HL-60 (cell line): Measurements from ENCODE around the gene KIF1B.
"Not testable (repeated sequence)": the region's sequence is repeated elsewhere in the genome, so short reads cannot be mapped to it uniquely, and the experiment has no call there.

Experiments used
- DNase-seq, 2 experiments: peaks; one replicate each; pipeline ENCODE4 v3.0.0-alpha.2; 2010 to 2020; ENCODE audit warnings: low read depth in 1 of 2, low spot score in 1 of 2
- H3K27ac ChIP-seq: fragments of 250-450 bp; sonication (Bioruptor Pico); replicated peaks from 2 replicates; pipeline ENCODE4 v1.5.1; 2020; ENCODE audit warnings: mild to moderate bottlenecking, moderate library complexity
- H3K27me3 ChIP-seq: fragments of 250-450 bp; sonication (Bioruptor Pico); 2 replicates; pipeline ENCODE4 v1.5.1; 2021; ENCODE audit warnings: mild to moderate bottlenecking, moderate library complexity; ENCODE audit not compliant: insufficient read depth, poor library complexity, severe bottlenecking
- H3K4me3 ChIP-seq: replicated peaks from 2 replicates; pipeline ENCODE4 v1.5.1; 2011; ENCODE audit warnings: mild to moderate bottlenecking, control low read depth, low read length; ENCODE audit not compliant: insufficient read depth
- GABPA ChIP-seq: IDR thresholded peaks from 2 replicates; pipeline ENCODE4 v1.6.1; 2012; ENCODE audit warnings: low read depth
- POLR2AphosphoS5 ChIP-seq: IDR thresholded peaks from 2 replicates; pipeline ENCODE4 v1.6.1; 2012; ENCODE audit warnings: low read depth
- SPI1 ChIP-seq: IDR thresholded peaks from 2 replicates; pipeline ENCODE4 v1.6.1; 2012; ENCODE audit warnings: low read depth, mild to moderate bottlenecking, borderline replicate concordance
- TF ChIP-seq, protein P1 (sequence below): IDR thresholded peaks from 2 replicates; pipeline ENCODE4 v1.6.1; 2012; ENCODE audit warnings: low read depth; ENCODE audit not compliant: insufficient replicate concordance
- TF ChIP-seq, protein P2 (sequence below): IDR thresholded peaks from one replicate; pipeline ENCODE4 v1.5.1; 2011; ENCODE audit warnings: low read length, control low read depth, inconsistent platforms; ENCODE audit not compliant: insufficient read depth

The KIF1B gene

DNA sequence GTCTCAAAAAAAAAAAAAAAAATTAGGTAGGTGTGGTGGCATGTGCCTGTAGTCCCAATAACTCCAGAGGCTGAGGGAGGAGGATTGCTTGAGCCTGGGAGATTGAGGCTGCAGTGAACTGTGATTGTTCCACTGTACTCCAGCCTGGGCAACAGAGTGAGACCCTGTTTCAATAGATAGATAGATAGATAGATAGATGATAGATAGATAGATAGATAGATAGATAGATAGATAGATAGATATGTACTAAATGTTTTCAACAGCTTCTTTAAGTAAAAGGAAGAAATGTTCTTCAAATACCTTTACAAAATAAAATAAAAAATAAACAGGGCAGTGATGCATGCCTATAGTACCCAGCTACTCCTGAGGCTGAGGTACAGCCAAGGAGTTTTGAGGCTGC is 9.8 kb downstream of the KIF1B start:
- TF ChIP-seq, protein P1, sequence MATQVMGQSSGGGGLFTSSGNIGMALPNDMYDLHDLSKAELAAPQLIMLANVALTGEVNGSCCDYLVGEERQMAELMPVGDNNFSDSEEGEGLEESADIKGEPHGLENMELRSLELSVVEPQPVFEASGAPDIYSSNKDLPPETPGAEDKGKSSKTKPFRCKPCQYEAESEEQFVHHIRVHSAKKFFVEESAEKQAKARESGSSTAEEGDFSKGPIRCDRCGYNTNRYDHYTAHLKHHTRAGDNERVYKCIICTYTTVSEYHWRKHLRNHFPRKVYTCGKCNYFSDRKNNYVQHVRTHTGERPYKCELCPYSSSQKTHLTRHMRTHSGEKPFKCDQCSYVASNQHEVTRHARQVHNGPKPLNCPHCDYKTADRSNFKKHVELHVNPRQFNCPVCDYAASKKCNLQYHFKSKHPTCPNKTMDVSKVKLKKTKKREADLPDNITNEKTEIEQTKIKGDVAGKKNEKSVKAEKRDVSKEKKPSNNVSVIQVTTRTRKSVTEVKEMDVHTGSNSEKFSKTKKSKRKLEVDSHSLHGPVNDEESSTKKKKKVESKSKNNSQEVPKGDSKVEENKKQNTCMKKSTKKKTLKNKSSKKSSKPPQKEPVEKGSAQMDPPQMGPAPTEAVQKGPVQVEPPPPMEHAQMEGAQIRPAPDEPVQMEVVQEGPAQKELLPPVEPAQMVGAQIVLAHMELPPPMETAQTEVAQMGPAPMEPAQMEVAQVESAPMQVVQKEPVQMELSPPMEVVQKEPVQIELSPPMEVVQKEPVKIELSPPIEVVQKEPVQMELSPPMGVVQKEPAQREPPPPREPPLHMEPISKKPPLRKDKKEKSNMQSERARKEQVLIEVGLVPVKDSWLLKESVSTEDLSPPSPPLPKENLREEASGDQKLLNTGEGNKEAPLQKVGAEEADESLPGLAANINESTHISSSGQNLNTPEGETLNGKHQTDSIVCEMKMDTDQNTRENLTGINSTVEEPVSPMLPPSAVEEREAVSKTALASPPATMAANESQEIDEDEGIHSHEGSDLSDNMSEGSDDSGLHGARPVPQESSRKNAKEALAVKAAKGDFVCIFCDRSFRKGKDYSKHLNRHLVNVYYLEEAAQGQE = no peak
- TF ChIP-seq, protein P2, sequence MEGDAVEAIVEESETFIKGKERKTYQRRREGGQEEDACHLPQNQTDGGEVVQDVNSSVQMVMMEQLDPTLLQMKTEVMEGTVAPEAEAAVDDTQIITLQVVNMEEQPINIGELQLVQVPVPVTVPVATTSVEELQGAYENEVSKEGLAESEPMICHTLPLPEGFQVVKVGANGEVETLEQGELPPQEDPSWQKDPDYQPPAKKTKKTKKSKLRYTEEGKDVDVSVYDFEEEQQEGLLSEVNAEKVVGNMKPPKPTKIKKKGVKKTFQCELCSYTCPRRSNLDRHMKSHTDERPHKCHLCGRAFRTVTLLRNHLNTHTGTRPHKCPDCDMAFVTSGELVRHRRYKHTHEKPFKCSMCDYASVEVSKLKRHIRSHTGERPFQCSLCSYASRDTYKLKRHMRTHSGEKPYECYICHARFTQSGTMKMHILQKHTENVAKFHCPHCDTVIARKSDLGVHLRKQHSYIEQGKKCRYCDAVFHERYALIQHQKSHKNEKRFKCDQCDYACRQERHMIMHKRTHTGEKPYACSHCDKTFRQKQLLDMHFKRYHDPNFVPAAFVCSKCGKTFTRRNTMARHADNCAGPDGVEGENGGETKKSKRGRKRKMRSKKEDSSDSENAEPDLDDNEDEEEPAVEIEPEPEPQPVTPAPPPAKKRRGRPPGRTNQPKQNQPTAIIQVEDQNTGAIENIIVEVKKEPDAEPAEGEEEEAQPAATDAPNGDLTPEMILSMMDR = no peak
- H3K27me3 ChIP-seq = no peaks in the 10 kb centered on the region
- no peak overlapping the region for H3K4me3 ChIP-seq
- H3K27ac ChIP-seq = no peak overlapping the region
- DNase-seq = no peak

DNA sequence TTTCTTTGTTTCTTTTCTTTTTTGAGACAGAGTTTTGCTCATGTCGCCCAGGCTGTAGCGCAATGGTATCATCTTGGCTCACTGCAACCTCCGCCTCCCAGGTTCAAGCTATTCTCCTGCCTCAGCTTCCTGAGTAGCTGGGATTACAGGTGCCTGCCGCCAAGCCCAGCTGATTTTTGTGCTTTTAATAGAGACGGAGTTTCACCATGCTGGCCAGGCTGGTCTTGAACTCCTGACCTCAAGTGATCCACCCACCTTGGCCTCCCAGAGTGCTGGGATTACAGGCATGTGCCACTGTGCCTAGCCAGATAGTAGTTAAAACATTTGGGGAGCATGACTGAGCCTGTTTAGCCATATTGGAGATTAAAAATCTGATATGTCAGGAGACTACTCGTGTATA is 10.3 kb downstream of the KIF1B start:
- H3K4me3 ChIP-seq, H3K27ac ChIP-seq, H3K27me3 ChIP-seq, DNase-seq: not testable (repeated sequence)

DNA sequence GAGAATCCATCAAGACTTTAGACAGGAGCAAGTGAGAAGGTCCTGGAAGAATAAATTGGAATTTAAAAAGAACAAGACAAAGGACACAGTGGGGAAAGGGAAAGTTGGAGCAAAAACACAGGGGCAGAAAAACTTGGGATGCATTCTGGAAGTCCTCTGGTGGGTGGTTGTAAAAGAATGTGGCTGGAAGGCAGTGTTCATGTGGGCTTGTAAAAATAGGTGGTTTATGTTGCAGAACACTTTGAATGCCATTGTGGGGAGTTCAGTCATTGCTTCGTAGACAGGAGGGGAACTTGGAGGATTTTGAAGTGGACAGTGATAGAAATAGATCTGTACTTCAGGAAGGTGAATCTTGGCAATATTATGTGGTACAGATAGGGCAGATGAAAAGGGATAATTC is 15.2 kb downstream of the KIF1B start:
- Histone ChIP-seq H3K27ac (no peak overlapping the region), H3K27me3 (no peaks in the 10 kb centered on the region), H3K4me3 (no peak overlapping the region)
- TF ChIP-seq, protein P1 = no peak
- TF ChIP-seq POLR2AphosphoS5 = no peak
- no peak for DNase-seq

DNA sequence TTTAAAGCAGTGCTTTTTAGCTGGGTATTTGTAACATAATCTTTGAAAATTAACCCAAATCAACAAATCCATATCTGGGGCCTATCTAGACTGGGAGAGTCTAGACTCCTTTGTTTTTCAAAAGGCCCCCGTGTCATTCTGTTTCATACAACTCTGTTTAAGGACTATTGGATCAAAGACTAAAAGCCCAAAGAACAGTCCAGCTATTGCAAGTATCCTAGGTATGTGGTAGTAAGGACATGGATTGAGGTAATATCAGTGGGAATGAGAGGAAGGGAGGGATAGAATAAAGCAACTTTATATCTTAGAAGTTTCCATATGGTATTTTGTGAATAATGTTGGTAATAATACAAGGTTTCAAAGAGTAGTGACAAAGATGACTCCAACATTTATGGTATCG is 18.2 kb downstream of the KIF1B start:
- no peak for DNase-seq
- TF ChIP-seq, protein P1 = no peak
- TF ChIP-seq GABPA (no peak), SPI1 (no peak), POLR2AphosphoS5 (no peak)
- TF ChIP-seq, protein P2 = no peak
- Histone ChIP-seq H3K4me3 (no peak overlapping the region), H3K27me3 (no peaks in the 10 kb centered on the region), H3K27ac (no peak overlapping the region)
